HEK293T (cell line): Measurements from ENCODE around the gene ITGA2.

Experiments
- ARNT ChIP-seq: fragments of 450-650 bp; IDR thresholded peaks from 2 replicates; pipeline ENCODE4 v1.6.1; 2017; ENCODE audit warnings: mild to moderate bottlenecking
- ELF4 ChIP-seq: fragments of 450-650 bp; IDR thresholded peaks from 2 replicates; pipeline ENCODE4 v1.6.1; 2017; ENCODE audit warnings: antibody characterized with exemption
- FOXA1 ChIP-seq: fragments of 450-650 bp; IDR thresholded peaks from 2 replicates; pipeline ENCODE4 v1.6.1; 2016; ENCODE audit warnings: mild to moderate bottlenecking
- FOXK2 ChIP-seq: fragments of 450-650 bp; IDR thresholded peaks from 2 replicates; pipeline ENCODE4 v1.6.1; 2016; ENCODE audit warnings: mild to moderate bottlenecking
- NFRKB ChIP-seq: fragments of 450-650 bp; IDR thresholded peaks from 2 replicates; pipeline ENCODE4 v1.6.1; 2016; ENCODE audit warnings: mild to moderate bottlenecking, moderate library complexity
- PKNOX1 ChIP-seq: fragments of 450-650 bp; IDR thresholded peaks from 2 replicates; pipeline ENCODE4 v1.6.1; 2016
- SP1 ChIP-seq: fragments of 450-650 bp; IDR thresholded peaks from 2 replicates; pipeline ENCODE4 v1.6.1; 2017

GRCh38 chr5:53114988-53115387, 125.8 kb downstream of the ITGA2 start:
- no peak for TF ChIP-seq FOXA1
- no peak for TF ChIP-seq SP1
- TF ChIP-seq ARNT, result no peak
- TF ChIP-seq ELF4, result no peak
- no peak for TF ChIP-seq PKNOX1
- TF ChIP-seq NFRKB, result no peak
- TF ChIP-seq FOXK2, result no peak
